ENCODE data around the gene CFL2.

DNA sequence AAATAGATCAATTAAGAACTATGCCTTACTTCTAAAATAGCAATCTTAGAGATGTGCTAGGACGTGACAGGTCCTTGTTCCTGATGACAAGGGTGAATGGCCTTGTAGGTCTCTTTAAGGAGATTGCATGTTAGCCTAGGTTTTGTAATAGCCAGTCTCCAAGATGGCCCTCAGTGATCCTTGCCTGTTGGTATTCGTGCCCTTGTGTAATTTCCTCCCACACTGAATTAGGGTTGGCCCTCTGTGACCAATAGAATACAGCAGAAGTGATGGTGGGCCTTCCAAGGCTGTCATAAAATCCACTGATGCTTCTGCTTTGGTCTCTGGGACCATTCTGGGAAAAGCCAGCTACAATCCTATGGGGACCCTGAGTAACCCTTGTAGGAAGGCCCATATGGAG lies 46.3 kb downstream of the CFL2 start:
- TF ChIP-seq, protein P1, sequence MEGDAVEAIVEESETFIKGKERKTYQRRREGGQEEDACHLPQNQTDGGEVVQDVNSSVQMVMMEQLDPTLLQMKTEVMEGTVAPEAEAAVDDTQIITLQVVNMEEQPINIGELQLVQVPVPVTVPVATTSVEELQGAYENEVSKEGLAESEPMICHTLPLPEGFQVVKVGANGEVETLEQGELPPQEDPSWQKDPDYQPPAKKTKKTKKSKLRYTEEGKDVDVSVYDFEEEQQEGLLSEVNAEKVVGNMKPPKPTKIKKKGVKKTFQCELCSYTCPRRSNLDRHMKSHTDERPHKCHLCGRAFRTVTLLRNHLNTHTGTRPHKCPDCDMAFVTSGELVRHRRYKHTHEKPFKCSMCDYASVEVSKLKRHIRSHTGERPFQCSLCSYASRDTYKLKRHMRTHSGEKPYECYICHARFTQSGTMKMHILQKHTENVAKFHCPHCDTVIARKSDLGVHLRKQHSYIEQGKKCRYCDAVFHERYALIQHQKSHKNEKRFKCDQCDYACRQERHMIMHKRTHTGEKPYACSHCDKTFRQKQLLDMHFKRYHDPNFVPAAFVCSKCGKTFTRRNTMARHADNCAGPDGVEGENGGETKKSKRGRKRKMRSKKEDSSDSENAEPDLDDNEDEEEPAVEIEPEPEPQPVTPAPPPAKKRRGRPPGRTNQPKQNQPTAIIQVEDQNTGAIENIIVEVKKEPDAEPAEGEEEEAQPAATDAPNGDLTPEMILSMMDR (IDR thresholded peaks at IDR 0.05) = no peak
- no peak for TF ChIP-seq POLR2A (IDR thresholded peaks at IDR 0.05)
